GM18909 (cell line): ENCODE measurements around the gene SLC26A6.

Source experiments
- ATAC-seq: cut with Tn5 transposase; IDR thresholded peaks from one replicate; pipeline ENCODE4 v1.9.1; 2021; ENCODE audit warnings: mild to moderate bottlenecking; ENCODE audit not compliant: unreplicated experiment, poor library complexity

The SLC26A6 gene

GRCh38 chr3:48600711-48601621 is 34.3 kb downstream of the SLC26A6 start:
- ATAC-seq: no peak

GRCh38 chr3:48599509-48600285 is 35.6 kb downstream of the SLC26A6 start:
- no peak for ATAC-seq

- ATAC-seq: no peak
Observed at GRCh38 chr3:48599077-48599501, 36.2 kb downstream of the SLC26A6 start.

- no peak for ATAC-seq
Observed at GRCh38 chr3:48598323-48599076, 36.8 kb downstream of the SLC26A6 start.

GRCh38 chr3:48597408-48597800 is 37.9 kb downstream of the SLC26A6 start:
- ATAC-seq: no peak

- no peak for ATAC-seq
Observed at GRCh38 chr3:48596676-48597407, 38.4 kb downstream of the SLC26A6 start.

- no peak for ATAC-seq
Observed at GRCh38 chr3:48596157-48596556, 39.1 kb downstream of the SLC26A6 start.

- no peak for ATAC-seq
Observed at GRCh38 chr3:48595526-48596121, 39.6 kb downstream of the SLC26A6 start.

- no peak for ATAC-seq
Observed at GRCh38 chr3:48595075-48595525, 40.2 kb downstream of the SLC26A6 start, which contains the start of gene COL7A1. TSS of gene COL7A1 (minus strand) at chr3:48595329. CDS start at chr3:48595159, 170 bp downstream.

GRCh38 chr3:48594417-48595049 is 40.7 kb downstream of the SLC26A6 start:
- no peak for ATAC-seq

- no peak for ATAC-seq
Observed at GRCh38 chr3:48593337-48593736, 41.9 kb downstream of the SLC26A6 start.

- ATAC-seq: no peak
Observed at GRCh38 chr3:48592519-48593087, 42.7 kb downstream of the SLC26A6 start.

GRCh38 chr3:48591886-48592518 is 43.3 kb downstream of the SLC26A6 start:
- no peak for ATAC-seq

- no peak for ATAC-seq
Observed at GRCh38 chr3:48591436-48591835, 43.8 kb downstream of the SLC26A6 start.

GRCh38 chr3:48588230-48588629 is 47.0 kb downstream of the SLC26A6 start:
- ATAC-seq: no peak

- ATAC-seq: no peak
Observed at GRCh38 chr3:48587686-48588085, 47.6 kb downstream of the SLC26A6 start.

GRCh38 chr3:48585411-48585810 is 49.9 kb downstream of the SLC26A6 start:
- ATAC-seq: no peak

GRCh38 chr3:48584836-48585235 is 50.4 kb downstream of the SLC26A6 start:
- ATAC-seq: no peak
